Activated CD8-positive, alpha-beta memory T cell treated with anti-CD3 and anti-CD28 coated beads, Interleukin-2, amount 50 U/mL, for 24 hours (primary cell): ENCODE data around the gene MTFR1L.

Experiments
- DNase-seq: peaks from one replicate; pipeline ENCODE4 v3.0.0-alpha.2; 2020; ENCODE audit errors: extremely low read depth

The MTFR1L gene

DNA sequence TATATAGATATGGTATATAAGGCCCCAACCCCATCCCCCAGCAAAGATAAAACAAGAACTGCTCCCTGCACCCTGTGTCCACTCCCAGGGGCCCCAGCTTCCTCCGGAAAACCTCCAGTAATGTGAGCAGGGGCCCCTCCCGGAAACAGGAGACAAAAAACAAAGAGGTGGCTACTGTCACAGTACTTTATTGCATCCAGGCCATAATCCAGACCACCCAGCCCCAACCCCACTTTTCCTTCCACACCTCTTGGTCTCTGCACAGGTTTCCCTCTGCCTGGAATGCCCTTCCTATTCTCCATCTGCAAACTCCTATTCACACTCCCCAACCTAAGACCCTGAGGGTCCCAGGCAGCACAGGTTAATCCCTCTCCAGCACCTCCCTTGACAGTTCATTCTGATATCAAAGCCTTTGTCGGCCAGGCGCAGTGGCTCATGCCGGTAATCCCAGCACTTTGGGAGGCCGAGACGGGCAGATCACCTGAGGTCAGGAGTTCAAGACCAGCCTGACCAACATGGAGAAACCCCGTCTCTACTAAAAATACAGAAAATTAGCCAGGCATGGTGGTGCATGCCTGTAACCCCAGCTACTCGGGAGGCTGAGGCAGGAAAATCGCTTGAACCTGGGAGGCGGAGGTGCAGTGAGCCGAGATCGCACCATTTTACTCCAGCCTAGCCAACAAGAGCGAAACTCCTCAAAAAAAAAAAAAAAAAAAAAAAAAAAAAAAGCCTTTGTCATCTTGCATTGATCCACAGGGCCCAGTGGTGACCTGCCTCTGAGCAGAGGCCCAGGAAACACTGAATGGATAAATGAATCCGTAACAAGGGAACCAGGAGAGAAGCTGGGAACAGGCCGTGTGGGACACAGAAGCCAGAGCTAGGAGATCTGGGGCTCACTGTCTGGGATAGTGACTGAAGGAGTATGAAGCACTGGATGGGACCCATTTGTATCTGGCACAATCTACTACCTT lies 41.8 kb downstream of the MTFR1L start:
- DNase-seq: no peak

DNA sequence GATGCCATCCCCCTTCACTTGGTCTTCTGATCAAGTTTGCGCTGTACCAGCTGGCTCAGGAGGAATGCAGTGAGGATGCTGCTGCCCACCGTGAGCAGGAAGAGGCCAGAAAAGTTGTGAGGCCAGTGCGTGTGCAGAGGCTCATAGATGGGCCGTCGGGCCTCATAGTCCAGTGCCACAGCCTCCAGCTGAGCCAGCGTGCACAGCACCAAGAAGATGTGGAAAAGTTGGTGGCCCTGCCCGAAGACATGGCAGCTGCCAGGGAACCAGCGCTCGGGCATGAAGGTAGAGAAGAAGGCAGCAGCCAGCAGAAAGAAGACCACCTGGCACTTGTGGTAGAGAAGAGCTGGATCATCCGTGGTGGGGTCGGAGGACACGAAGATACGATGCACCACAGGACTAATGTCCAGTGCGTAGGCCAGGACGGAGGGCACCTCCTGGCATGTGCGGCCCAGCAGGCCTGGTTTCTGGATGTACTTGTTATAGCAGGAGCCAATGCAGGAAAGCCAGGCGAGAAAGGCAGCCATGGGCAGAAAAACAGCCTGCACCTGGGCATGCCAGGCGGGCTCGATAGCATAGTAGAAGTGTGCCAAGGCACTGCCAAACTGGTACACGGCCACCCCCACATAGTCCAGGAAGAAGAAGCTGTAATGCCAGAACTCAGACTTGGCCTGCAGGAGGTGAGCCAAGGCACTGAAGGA lies 43.2 kb downstream of the MTFR1L start:
- DNase-seq: no peak

- no peak for DNase-seq
These were observed 43.9 kb downstream of the MTFR1L start for GRCh38 chr1:25863486-25864262.

DNA sequence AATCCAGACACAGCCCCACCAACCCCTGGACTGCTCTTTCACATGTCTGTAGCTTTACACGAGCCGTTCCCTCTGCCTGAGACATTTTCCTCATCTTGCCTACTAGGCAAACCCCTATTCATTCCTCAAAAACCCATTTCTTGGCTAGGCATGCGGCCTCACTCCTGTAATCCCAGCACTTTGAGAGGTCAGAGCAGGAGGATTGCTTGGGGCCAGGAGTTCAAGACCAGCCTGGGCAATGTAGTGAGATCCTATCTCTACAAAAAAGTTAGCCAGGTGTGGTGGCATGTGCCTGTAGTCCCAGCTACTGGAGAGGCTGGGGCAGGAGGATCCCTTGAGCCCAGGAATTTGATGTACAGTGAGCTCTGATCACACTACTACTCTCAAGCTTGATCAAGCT lies 44.7 kb downstream of the MTFR1L start:
- DNase-seq: no peak

GRCh38 chr1:25866288-25866687 lies 46.5 kb downstream of the MTFR1L start:
- DNase-seq: no peak

GRCh38 chr1:25867210-25867991 lies 47.6 kb downstream of the MTFR1L start:
- DNase-seq: no peak

- DNase-seq: no peak
These were observed 50.3 kb downstream of the MTFR1L start for GRCh38 chr1:25869909-25870606.

- DNase-seq: no peak
These were observed 50.9 kb downstream of the MTFR1L start for GRCh38 chr1:25870614-25871013.

GRCh38 chr1:25871086-25871703 lies 51.4 kb downstream of the MTFR1L start:
- no peak for DNase-seq

- no peak for DNase-seq
These were observed 52.1 kb downstream of the MTFR1L start for GRCh38 chr1:25871704-25872494.

- no peak for DNase-seq
These were observed 53.0 kb downstream of the MTFR1L start for GRCh38 chr1:25872713-25873112.

GRCh38 chr1:25873120-25873519 lies 53.4 kb downstream of the MTFR1L start:
- no peak for DNase-seq

GRCh38 chr1:25874209-25874608 lies 54.5 kb downstream of the MTFR1L start:
- no peak for DNase-seq

- no peak for DNase-seq
These were observed 54.9 kb downstream of the MTFR1L start for GRCh38 chr1:25874635-25875153.

- DNase-seq: no peak
These were observed 55.6 kb downstream of the MTFR1L start, which contains the start of gene PAQR7 for GRCh38 chr1:25875154-25875855. Gene PAQR7, minus strand, starts transcription at chr1:25875708. Its CDS starts 11,869 bp downstream, at chr1:25863839.

DNA sequence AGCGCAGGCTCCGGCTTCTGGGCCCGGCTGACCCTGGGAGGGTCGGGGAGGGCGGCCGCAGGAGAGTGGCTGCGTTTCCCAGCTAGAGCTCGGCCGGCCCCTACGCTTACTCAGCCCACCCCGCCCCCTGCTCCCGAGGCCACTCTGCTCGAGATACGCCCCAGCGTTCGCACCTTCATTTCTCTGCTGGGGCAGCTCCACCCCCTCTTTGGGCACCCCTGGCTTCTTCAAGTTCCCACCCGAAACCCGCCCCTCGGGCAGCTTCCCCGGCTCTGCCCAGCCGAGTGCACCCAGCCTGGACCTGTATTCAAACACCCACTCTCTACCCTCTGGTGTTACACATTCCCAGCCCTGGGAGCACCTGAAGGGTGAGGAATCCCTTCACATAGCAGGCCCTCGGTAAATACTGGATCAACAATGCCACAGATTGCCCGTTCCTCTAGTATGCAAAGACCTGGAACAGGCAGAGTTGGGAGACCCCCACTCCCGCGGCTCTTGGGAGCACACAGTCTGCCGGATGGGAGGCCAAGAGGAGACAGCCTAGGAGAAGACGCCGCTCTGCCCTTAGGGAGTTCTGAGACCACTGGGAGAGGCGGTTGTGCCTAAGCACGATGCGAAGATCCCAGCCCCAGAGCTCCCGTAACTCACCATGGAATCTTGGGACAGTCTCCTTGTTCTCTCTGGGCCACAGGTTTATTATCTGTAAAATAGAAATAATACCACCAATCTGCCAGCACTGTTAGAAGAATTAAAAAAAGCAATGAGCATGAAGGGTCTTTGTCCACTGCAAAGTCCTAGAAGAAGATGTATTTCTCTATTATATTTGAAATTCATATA lies 56.3 kb downstream of the MTFR1L start:
- DNase-seq: no peak

DNA sequence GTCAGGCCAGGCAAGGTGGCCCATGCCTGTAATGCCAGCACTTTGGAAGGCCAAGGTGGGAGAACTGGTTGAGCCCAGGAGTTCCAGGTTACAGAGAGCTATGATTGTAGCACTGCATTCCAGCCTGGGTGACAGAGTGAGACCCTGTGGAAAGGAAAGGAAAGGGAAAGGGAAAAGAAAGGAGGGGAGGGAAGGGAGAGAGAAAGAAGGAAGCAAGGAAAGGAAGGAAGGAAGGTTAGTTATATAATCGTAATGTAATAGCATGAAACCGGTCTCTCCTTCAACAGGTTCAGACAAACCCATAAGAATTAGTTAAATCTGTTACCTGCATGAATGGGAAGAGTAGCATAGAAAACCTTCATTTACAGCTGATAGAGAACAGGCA lies 56.9 kb downstream of the MTFR1L start:
- no peak for DNase-seq

GRCh38 chr1:25877155-25877554 lies 57.4 kb downstream of the MTFR1L start:
- DNase-seq: no peak
